GM21737 (cell line): ENCODE data around the gene MGMT.

ENCODE experiments used
- ATAC-seq: cut with Tn5 transposase; IDR thresholded peaks from one replicate; pipeline ENCODE4 v1.9.1; 2021; ENCODE audit warnings: mild to moderate bottlenecking, moderate library complexity; ENCODE audit not compliant: unreplicated experiment

The MGMT gene

DNA sequence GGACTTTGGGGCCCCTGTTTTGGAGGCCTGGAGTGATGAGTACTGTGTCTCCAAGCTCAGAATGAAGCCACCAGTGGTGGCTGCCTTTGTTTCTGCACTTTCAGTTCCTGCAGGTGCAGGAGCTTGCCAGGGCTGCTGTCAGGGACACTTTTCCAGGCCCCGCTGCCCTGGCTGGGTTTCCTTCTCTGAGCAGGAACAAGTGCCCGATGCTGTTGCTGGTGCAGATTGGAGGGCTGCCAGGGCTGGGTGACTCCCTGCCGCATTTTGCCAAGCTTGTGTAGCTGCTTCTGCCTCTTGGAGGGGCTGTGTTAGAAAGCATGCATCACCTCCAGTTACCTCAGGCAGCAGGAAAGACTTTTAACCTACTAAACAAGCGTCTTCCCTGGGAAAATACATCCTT lies 211.1 kb downstream of the MGMT start:
- no peak for ATAC-seq

DNA sequence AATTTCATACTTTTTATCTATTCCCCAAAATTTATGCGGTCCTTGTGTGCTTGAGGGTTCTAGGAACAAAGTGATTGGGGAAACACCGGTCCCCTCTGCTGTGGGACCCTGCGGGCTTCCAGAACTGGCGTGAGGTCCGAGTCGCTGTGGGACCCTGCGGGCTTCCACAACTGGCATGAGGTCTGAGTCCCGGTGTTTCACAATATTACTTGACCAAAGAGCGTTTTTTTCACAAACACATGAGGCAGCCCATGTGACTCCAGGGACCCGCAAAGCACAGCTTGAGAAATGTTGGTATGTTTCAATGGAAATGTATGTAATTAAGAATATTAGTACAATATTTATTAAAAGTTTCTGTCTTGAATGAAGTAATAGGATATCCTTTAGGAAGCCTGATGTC lies 212.2 kb downstream of the MGMT start:
- no peak for ATAC-seq

DNA sequence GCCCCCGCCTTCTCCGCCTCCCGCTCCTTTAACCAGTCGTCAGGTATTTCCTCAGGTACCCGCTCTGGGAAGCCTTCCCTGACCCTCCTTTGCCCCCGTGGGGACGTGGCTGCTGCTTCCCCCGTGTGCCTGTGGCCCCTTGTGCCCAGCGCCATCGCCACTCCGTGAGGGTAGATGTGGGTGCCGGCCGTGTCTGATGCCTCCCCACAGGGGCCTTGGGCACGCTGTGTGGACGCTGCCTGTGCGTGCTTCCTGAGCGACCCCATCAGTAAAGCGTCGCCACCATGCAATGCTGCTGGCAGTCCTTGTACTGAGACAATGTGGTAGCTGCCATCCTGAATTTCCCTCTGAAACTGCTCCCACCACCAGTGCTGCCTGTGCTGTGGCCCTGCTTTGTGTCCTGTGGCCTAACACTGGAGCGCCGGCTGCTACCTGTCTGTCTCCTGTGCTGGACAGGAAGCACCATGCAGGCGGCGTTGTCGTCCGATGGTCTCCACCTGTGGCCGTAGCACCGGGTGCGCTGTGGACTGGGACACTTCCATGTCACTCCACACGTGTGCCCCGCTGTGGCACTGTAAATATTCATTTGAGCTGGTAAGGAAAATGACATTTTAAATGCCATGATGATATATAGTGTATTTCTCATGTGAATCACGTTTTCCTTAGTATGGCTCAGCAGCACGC lies 213.8 kb downstream of the MGMT start:
- no peak for ATAC-seq

DNA sequence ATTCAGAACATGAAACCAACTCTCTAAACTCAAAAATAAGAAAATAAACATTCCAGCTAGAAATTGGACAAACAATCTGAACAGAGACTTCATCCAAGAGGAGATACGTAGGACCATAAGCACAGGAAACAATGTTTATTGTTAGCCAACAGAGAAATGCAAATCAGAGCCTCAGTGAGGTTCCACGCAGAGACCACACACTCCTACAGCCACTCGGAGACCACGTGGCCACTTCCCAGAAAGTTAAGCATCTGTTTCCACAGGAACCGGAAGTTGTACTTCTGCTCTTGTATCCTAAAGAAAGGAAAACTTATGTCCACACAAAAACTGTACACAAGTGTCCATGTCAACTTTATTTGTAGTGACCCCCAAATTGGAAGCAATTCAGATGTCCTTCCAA lies 214.8 kb downstream of the MGMT start:
- no peak for ATAC-seq

DNA sequence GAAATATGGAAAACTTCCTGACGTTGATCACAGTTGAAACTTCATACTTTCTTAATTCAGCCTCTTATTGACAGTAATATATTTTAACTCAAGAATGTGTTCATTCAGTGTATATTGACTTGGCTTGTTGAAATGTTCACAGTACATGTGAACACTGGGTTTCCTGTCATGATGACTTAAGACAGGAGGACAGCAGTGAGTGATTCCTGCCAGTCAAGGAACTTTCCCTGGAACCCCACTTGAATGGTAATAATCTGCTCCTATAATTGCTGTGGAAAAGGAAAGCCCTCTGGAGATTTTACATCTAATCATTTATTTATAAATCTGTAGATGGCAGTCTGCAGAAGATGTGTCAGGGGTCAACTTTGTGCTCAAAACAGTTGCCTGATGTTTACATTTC lies 216.5 kb downstream of the MGMT start:
- ATAC-seq = no peak

DNA sequence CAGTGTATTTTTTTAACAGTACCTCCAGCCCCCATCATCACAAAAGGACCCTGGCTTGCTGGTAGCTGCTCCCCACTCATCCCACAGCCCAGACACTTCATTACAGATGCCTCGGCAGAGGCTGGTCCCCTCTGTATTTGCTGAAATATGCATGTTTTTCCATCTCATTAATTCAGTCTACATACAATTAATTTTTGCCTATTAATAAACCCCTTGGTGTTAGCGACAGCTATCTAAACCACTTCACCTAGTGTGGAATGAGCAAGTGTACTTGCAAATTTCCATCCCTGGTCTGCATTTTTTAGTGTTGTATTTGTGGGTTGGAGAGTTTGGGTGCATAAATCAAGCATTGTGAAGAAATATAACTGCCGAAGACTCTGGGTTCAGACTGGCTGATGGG lies 216.9 kb downstream of the MGMT start:
- no peak for ATAC-seq

DNA sequence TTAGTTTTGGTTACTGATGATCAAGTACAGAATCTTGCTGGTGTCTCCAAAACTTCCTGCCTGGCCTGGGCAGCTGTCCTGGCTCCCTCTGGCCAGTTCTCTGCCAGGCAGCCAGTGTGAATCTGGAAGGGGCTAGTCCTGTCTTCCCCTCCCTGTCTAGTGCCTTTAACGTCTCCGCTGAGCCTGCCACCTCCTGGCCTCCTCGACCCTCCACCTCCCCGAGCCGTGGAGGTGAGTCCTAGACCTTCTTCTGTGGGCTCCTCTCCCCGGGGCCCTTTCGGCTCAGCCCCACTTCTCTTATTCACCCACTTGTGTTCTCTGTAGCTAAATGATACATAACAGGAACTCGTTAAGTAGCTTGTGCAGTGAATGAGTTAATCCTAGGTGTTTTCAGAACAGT lies 218.2 kb downstream of the MGMT start:
- ATAC-seq = no peak

DNA sequence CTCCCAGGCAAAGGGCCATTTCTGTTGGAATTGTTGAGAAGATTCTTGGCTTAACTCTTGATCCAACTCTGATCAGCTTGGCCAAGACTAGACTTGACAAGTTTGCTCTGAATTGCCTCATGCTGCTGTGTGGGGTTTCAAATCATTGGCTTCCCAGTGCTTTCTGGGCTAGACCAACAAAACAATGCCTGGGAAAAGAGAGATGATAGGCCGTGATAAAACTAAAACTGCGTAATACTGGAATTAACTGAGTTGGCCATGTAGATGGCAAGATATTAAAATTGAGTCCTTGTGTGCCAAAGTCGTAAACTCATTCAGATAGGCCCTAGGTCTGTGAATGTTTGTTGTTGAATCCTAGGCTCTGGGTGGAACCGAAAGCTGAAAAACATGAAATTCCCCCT lies 222.6 kb downstream of the MGMT start:
- no peak for ATAC-seq

DNA sequence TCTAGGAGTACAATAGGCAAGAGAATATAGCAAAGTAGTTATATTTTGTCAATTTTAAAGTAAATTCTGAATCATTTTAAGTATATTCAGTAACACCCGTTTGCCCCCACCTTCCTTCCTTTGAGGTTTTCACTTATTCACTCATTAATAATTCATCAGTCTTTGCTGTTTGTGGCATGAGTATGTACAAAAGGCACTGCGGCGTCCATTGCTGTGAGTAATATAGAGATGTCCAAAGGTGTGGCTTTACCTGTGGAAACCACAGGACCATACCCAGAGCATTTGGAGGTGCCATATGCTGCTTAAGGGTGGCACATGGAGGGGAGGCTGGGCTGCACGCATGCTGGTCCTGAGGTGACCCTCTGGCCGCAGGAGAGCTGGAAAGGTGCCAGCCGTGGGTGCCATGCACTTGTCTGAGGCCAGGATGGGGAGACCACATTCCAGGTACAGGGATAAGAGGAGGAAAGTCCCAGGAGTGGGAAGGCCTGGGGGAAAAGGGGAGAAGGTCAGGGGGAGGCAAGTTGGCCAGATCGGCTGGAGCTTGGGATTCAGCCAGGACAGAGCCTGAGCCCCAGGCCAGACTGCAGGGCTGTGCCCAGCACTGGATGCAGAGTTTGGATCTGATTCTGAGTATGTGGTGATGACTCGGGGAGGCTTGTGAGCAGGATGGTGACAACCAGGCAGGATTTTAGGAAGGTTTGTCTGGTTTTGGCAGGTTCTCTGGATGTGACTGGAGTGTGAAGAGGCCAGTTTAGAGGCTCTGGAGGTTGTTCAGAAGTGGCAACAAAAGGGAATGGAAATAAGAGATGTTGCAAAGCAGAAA lies 223.4 kb downstream of the MGMT start:
- no peak for ATAC-seq

DNA sequence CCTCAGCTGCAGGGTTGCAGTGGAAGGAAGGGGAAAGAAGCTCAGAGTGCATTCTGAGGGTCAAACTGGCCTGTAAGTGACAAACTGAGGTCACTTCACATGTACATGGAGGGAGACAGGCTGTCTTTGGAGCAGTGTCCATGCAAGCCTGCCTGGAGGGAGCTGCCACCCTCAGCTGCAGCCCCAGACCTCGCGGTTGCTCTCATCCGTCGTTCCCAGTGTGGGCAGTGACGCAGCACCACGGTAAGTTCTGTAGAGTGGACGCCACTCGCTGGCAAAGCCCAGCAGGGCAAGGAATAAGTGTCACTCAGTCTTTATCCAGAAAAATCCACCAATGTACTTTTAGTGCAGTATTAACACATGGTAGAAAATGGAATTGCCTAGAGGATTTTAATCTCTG lies 225.7 kb downstream of the MGMT start:
- ATAC-seq = no peak

DNA sequence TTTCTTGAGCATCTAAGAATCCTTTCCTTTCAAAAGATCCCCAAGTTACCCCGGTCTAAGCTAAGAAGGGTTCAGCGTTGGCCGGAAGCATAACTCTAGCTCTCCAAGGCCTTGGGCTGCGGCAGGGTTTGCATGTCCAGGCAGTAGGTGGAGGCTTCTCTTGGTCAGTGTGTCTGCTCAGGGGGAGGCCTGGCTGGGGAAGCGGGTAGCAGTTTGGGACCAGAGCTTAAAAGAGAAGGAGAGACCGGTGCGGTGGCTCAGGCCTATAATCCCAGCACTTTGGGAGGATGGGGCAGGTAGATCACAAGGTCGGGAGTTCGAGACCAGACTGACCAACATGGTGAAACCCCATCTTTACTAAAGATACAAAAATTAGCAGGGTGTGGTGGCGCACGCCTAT lies 226.3 kb downstream of the MGMT start:
- no peak for ATAC-seq

DNA sequence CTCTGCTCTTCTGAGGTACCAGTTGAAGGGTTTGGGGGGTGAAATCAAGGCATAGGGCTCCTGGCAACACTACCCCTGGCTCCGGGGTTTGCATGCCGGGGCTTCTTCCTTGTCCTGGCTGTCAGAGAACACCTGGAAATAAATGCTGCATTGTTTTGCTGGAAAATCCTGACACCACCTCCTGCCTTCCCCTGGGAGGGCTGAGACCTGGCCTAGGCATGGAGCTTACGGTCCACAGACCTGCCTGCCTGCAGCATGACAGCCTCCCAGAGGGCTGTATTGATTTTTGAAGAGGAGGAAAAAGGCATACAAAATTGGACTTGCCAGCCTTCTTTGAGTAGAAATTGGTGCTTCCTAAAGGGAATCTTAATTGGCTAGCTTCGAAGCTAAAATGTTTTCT lies 227.1 kb downstream of the MGMT start:
- no peak for ATAC-seq

DNA sequence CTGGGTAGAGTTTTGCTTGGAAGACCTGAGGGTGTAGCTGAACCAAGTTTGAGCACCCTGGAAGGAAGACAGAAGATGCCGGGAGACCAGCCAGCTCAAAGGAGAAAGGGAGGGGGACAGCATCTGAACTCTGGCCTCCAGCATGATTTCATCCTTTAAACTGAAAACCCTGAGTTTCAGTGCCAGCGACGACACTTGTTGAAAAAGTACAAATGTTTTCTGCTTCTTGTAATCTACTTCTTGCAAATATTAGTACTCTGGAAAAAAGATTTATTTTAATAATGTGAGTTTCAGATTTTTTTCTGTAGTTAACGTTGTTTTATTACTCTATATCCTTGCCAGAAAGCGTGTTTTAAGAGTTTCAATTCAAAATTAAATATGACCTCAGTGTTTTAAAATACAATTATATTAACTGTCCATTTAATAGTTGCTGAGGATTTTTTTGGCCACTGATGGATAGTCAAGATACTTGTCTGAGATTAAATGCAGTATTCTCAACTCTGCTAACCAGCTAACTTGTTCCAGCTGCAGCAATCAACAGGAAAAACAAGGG lies 227.7 kb downstream of the MGMT start:
- ATAC-seq = no peak

DNA sequence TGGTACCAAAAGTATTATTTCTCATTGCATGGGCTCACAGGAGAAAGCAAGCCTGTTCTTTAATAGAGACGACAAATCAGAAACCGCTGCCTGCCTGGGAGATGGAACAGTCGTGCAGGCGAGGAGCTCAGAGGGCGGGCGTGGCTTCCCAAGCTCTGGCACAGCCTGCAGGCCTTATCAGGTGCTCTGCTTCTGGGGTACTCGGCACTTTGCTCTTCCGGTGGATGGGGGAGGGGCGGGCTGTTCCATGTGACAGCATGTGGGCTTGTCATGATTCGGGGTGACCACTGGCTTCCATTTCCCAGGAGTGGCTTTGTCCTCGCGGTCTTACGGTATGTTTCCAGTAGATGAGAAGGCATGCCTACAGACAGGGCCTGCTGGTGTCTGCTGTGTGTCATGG lies 228.6 kb downstream of the MGMT start:
- ATAC-seq = no peak

DNA sequence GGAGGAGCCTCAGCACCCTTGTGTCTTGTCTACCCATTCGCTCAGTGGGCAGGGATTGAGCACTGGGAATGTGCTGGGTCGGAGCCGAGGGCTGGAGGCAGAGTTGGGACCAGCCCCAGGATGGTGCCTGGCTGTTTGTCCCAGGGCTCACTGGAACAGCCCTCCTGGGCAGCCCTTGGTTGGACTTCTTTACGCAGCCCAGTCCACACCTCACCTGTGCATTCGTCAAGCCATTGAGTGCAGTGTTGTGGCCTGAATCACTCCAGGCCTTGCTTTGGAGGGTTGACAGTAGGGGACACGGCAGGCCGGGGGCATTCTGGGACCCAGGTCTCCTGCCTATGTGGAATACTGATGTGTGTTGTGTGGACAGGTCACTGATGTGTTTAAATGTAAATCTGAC lies 229.6 kb downstream of the MGMT start:
- ATAC-seq = no peak

DNA sequence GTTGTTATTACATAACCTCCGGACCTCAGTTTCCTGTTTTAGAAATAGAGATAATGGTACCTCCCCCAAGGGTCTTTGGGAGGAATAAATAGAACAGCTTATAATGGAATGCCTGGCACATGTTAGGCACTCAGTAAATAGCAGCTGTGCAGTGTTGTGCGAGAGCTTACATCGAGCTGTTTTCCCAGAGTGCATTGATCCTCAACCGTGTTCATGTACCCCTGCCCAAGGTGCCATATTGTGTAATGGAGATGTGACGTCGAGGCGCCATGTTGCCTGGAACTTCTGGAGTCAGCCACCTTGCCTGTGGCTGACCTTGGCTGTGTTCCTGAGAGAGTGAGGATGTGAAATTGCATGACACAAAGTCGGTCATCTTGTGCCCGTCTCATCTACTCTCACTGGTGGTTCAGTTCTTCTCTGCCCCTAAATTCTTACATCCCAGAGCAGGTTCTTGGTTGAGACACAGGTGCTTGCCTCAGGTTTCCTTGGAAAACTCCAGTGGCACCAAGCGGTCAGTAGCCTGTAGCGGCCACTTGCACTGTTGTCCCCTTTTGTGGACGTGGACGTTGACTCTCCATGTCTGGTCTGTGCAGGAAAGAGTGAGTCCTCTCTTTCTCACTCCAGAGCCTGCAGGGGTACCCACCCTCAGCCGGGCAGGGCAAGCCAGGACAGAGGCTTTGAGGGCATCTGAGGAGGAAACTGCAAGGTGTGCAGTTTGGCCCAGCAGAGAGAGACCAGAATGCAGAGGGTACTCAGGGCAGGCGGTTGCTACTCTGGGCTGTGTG lies 230.6 kb downstream of the MGMT start:
- no peak for ATAC-seq

DNA sequence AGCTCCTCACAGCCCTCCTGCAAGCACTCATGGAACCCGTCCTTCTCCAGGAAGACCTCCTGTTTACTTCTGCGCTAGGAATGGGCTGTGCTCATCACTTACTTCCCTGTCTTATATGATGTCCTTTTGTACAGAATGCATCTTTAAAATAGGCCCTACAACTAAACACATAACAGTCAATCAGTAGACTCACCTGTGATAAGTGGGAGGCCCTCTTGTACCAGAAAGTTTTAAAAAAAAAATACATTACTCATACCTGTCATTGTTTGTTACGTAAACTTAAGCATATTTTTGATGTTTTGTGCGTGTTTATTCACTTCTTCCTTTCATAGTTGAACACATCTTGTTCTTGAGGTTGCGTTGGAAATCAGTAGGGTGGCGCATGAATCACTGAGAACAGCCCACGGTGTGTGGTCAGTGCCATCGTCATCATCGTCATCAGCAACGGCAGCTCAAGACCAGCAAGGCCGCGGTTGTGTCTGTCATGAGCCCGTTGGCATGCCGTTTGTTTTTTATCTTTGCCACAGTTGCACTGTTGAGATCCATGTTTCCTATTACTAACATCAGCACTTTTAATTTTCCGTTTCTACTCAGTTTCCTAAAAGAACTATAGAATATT lies 232.8 kb downstream of the MGMT start:
- ATAC-seq = no peak

DNA sequence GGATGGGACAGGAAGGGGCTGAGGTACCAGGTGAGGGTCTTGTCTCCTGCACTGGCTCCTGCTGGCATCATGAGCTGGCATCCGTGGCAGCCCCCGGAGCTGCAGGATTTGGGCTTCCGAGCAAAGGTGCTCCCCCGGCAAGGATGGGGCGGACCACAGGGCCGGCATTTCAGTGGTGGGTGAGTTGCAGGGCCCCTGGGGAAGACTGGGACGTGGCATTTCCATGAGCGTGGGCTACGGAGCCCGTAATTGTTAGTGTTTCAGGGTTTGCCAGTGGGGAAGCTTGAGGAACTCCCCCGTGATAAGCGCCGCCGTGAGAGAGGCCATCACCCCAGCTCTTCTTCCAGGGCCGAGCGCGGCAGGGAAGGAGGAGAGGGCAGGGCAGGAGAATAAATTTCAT lies 235.6 kb downstream of the MGMT start:
- ATAC-seq = no peak

DNA sequence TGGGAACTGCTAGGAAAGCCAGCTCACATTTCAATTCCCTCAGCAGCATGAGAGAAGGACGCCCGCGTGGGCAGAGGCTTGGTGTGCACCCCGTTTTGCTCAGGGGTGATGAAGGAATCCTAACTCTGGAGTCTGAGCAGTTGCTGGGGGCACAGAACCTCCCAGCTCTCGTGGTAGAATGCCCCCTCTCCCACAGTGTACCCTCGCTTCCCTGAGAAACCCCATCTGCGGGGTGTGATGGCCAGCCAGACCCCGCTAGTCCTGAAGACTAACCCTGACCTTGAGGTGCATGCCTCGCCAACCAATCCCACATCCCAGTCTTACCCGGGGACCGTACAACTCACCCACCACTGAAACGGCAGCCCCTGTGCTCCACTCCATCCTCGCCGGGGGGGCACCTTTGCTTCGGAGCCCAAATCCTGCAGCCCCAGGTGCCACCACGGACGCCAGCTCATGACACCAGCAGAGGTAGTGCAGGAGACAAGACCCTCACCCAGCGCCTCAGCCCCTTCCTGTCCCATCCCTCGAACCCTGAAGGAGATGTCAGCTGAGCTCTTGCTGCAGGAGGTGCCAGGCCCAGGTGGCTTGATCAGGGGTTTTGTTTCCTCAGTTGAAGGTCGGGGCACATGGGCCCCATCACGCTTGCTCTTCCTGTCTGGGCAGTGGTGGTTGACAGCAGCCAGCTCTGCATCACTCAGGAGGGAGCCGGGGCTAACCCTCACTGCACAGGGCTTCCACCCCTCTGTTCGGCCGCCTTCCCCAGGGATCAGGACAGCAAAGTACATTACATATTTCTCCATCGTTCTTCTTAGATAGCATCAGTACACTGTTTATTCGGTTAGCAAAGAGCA lies 236.5 kb downstream of the MGMT start:
- ATAC-seq = no peak

DNA sequence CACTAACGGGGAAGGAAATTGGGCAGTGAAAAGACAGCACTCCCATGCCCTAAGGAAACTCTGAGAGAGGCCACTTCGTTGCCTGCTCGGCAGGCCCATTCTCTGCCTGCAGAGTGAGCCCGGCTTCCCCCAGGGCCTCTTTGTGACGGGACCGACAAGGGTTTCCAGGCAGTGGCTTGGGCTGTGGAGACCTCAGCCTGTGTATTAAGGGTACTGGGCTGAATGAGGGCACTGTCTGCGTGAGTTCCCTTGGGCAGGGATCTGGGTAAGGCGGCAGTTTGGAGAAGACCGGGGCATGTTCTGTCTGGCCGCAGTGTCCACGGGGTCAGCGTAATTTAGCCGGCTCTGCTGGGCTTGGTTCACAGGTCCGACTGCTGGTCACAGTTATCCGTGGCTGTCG lies 237.2 kb downstream of the MGMT start:
- ATAC-seq = no peak
